MCF 10A (cell line): Measurements from ENCODE around the gene HADHB. TPM values are rescaled to one million over a fixed set of nuclear protein-coding genes. Genes with fewer than 3 reads are reported as not detected.

Source experiments
- Bru-seq: library from RNA; stranded (reverse); fragments of 400-500 nt; gene quantifications from one replicate; lab custom pipeline; 2021; lab: Mats Ljungman, UMichigan
- BruChase-seq, 2 experiments: library from RNA; stranded (reverse); fragments of 400-500 nt; gene quantifications; one replicate each; lab custom pipeline; 2021; lab: Mats Ljungman, UMichigan
- BruUV-seq: library from RNA; stranded (reverse); fragments of 400-500 nt; replicated peaks from 2 replicates; lab custom pipeline; 2021; lab: Mats Ljungman, UMichigan
- CTCF ChIA-PET: fragments of 300-600 bp; sonication (Branson Sonifier 250); formaldehyde crosslinking; extraction: SDS; loops from one replicate; lab custom pipeline; 2021; ENCODE audit warnings: antibody characterized with exemption, inconsistent platforms; lab: Yijun Ruan, JAX
- POLR2A ChIA-PET: fragments of 300-600, 350-650 bp; sonication (Branson Sonifier 250); formaldehyde crosslinking; extraction: SDS; loops from one replicate; lab custom pipeline; 2020; ENCODE audit warnings: antibody characterized with exemption, inconsistent platforms; lab: Yijun Ruan, JAX
- DNase-seq: peaks from one replicate; pipeline ENCODE4 v3.0.0-alpha.2; 2018; ENCODE audit not compliant: unreplicated experiment
- H3K27ac Mint-ChIP-seq: one replicate; pipeline ENCODE4 v1.8.0; 2022; ENCODE audit warnings: mild to moderate bottlenecking, low read depth, mixed read lengths; ENCODE audit not compliant: unreplicated experiment
- H3K27me3 Mint-ChIP-seq: one replicate; pipeline ENCODE4 v1.8.0; 2022; ENCODE audit warnings: mixed read lengths; ENCODE audit not compliant: insufficient read depth, unreplicated experiment
- H3K36me3 Mint-ChIP-seq: one replicate; pipeline ENCODE4 v1.8.0; 2022; ENCODE audit warnings: mild to moderate bottlenecking, moderate library complexity, mixed read lengths; ENCODE audit not compliant: insufficient read depth, unreplicated experiment
- H3K4me1 Mint-ChIP-seq: one replicate; pipeline ENCODE4 v1.8.0; 2022; ENCODE audit warnings: mixed read lengths; ENCODE audit not compliant: insufficient read depth, unreplicated experiment
- H3K4me3 Mint-ChIP-seq: one replicate; pipeline ENCODE4 v1.8.0; 2022; ENCODE audit warnings: mild to moderate bottlenecking, moderate library complexity, mixed read lengths; ENCODE audit not compliant: unreplicated experiment
- H3K9me3 Mint-ChIP-seq: one replicate; pipeline ENCODE4 v1.8.0; 2022; ENCODE audit warnings: mixed read lengths; ENCODE audit not compliant: unreplicated experiment
- CTCF ChIP-seq: fragments of 200-600 bp; IDR thresholded peaks from one replicate; pipeline ENCODE4 v1.8.0; 2022; ENCODE audit warnings: antibody characterized with exemption, mild to moderate bottlenecking; ENCODE audit not compliant: unreplicated experiment
- intact Hi-C: fragments of 100-400 bp; cut with micrococcal nuclease; formaldehyde crosslinking; loops from 2 replicates; pipeline ENCODE4 v1.14.1; 2022
- long read RNA-seq: library from polyadenylated mRNA; stranded (forward); transcript quantifications from one replicate; pipeline ENCODE4 v2.0.0, GENCODE V29; 2022
- total RNA-seq: library from RNA; stranded (reverse); gene quantifications from 2 replicates; pipeline ENCODE4 v1.2.3, GENCODE V29; 2022

The HADHB gene
- total RNA-seq (126 and 143 TPM in 2 replicates), Bru-seq, nascent RNA (percentile 84 among the genes with signal in this experiment), BruChase-seq, experiment 1, labeled RNA remaining after a 6-hour chase (percentile 88 among the genes with signal in this experiment), BruChase-seq, experiment 2, labeled RNA remaining after a 2-hour chase (percentile 85 among the genes with signal in this experiment)
- long read RNA-seq, transcript HADHB-201 (16 exons, 2,044 nt), result major isoform, 333 of 405 reads
- long read RNA-seq, partial matches to known transcripts, result 36 of 405 reads
- long read RNA-seq, other reads (novel, unspliced or antisense), result 31 of 405 reads

GRCh38 chr2:26244309-26245230, at the start of gene HADHB, which contains the start of gene HADHA:
Gene HADHB (plus strand): TSS chr2:26244939. CDS start chr2:26254255, 9,316 bp downstream.
Gene HADHA (minus strand): TSS chr2:26244632. CDS start chr2:26244596, 36 bp downstream.
- intact Hi-C loops, result loop anchor here (1.0 to 5.0 kb wide), 3 partner anchors 30 to 223 kb away; partner anchors contain the start of genes ADGRF3 and SELENOI
- CTCF ChIA-PET, result interaction anchor here (0.6 to 2.6 kb wide), 11 partner anchors 10 to 334 kb away, joined by 3 to 14 read pairs (median 4); no protein-coding TSS in a partner anchor
- no TSS peak for BruUV-seq
- peak within 1 kb of the TSS; percentile 97 for H3K4me3 Mint-ChIP-seq
- peaks cover 24% of the 10 kb centered on the region for H3K4me1 Mint-ChIP-seq
- no peaks in the 10 kb centered on the region for H3K27me3 Mint-ChIP-seq
- TF ChIP-seq CTCF, result no peak
- POLR2A ChIA-PET, result interaction anchor here (0.6 to 13.1 kb wide), 25 partner anchors 10 to 1981 kb away, joined by 3 to 694 read pairs (median 6); partner anchors contain the start of genes ADGRF3, RAB10 and SELENOI
- DNase-seq, result peak; percentile 92
- H3K27ac Mint-ChIP-seq, result peak within 1 kb of the TSS; percentile 99
- H3K36me3 Mint-ChIP-seq, result peaks cover 23% of the 10 kb centered on the region
- no peaks in the 10 kb centered on the region for H3K9me3 Mint-ChIP-seq

- ChIA-PET POLR2A (no interaction called here), CTCF (interaction anchor here (0.6 to 0.7 kb wide), 3 partner anchors 11 to 239 kb away, joined by 3 to 4 read pairs (median 3); no protein-coding TSS in a partner anchor)
- Mint-ChIP-seq H3K27me3 (no peaks in the 10 kb centered on the region), H3K36me3 (peaks cover 88% of the 10 kb centered on the region), H3K4me1 (no peaks in the 10 kb centered on the region), H3K4me3 (no peak overlapping the region), H3K27ac (no peak overlapping the region), H3K9me3 (no peaks in the 10 kb centered on the region)
- intact Hi-C loops, result no loop called here
- TF ChIP-seq CTCF, result no peak
- BruUV-seq, result no TSS peak
- DNase-seq, result no peak
These were observed 49.4 kb upstream of the HADHB start for GRCh38 chr2:26195040-26195984.

GRCh38 chr2:26196683-26197418, 47.9 kb upstream of the HADHB start:
- Mint-ChIP-seq H3K4me1 (no peaks in the 10 kb centered on the region), H3K36me3 (peaks cover 96% of the 10 kb centered on the region), H3K9me3 (no peaks in the 10 kb centered on the region), H3K27ac (no peak overlapping the region), H3K27me3 (no peaks in the 10 kb centered on the region), H3K4me3 (no peak overlapping the region)
- ChIA-PET POLR2A (interaction anchor here (1.2 kb wide), 1 partner anchor 8 kb away, joined by 4 read pairs; no protein-coding TSS in a partner anchor), CTCF (no interaction called here)
- DNase-seq, result no peak
- BruUV-seq, result no TSS peak
- intact Hi-C loops, result no loop called here
- no peak for TF ChIP-seq CTCF
